Fibroblast of the aortic adventitia (primary cell): ENCODE measurements around the gene CTCFL. TPM values are rescaled to one million over a fixed set of nuclear protein-coding genes. Genes with fewer than 3 reads are reported as not detected.

Source experiments
- DNase-seq: peaks from one replicate; pipeline ENCODE4 v3.0.0-alpha.2; 2010; ENCODE audit warnings: low read depth
- H3K4me3 ChIP-seq: 2 replicates; pipeline ENCODE4 v1.5.1; 2011; ENCODE audit warnings: low read depth, mild to moderate bottlenecking, control low read depth, low read length, moderate library complexity
- total RNA-seq: library from RNA; depleted of rRNA; stranded (reverse); fragments of >200 nt; gene quantifications from 2 replicates; pipeline ENCODE4 v1.2.3, GENCODE V29; 2012; ENCODE audit warnings: low replicate concordance
- TF ChIP-seq, protein P1 (sequence below): IDR thresholded peaks from 2 replicates; pipeline ENCODE4 v1.5.1; 2011; ENCODE audit warnings: mild to moderate bottlenecking, low read length, control low read depth, inconsistent platforms; ENCODE audit not compliant: insufficient read depth

Gene CTCFL
- total RNA-seq, 1 donor = not detected

DNA sequence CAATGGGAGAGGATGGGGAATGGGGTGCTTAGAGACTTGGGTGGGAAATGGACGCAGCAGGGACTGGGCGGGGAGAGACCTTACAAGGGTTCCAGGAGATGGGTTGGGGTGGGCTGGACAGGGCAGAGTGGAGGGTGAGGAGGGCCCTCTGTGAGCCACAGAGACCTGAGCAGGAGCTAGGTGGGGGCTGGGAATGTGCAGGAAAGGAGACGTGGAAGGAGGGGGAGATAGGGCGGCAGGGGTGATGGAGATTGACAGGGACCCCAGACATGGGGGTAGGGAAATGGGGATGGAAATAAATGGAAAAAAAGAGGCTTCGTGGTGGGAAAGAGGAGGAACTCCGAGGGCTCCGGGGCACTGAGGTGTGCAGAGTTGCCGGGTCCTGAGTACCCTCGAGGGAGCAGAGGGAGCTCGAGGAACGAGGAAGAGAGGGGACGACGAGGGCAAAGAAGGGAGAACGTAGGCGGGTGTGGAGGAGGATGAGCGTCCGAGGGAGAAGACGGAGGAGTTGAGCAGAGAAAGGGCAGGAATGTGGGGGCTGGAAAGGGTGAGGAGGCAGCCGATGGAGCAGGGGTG is 2.0 kb upstream of the CTCFL start:
- TF ChIP-seq, protein P1, sequence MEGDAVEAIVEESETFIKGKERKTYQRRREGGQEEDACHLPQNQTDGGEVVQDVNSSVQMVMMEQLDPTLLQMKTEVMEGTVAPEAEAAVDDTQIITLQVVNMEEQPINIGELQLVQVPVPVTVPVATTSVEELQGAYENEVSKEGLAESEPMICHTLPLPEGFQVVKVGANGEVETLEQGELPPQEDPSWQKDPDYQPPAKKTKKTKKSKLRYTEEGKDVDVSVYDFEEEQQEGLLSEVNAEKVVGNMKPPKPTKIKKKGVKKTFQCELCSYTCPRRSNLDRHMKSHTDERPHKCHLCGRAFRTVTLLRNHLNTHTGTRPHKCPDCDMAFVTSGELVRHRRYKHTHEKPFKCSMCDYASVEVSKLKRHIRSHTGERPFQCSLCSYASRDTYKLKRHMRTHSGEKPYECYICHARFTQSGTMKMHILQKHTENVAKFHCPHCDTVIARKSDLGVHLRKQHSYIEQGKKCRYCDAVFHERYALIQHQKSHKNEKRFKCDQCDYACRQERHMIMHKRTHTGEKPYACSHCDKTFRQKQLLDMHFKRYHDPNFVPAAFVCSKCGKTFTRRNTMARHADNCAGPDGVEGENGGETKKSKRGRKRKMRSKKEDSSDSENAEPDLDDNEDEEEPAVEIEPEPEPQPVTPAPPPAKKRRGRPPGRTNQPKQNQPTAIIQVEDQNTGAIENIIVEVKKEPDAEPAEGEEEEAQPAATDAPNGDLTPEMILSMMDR = no peak
- no peak overlapping the region for H3K4me3 ChIP-seq
- DNase-seq = no peak

DNA sequence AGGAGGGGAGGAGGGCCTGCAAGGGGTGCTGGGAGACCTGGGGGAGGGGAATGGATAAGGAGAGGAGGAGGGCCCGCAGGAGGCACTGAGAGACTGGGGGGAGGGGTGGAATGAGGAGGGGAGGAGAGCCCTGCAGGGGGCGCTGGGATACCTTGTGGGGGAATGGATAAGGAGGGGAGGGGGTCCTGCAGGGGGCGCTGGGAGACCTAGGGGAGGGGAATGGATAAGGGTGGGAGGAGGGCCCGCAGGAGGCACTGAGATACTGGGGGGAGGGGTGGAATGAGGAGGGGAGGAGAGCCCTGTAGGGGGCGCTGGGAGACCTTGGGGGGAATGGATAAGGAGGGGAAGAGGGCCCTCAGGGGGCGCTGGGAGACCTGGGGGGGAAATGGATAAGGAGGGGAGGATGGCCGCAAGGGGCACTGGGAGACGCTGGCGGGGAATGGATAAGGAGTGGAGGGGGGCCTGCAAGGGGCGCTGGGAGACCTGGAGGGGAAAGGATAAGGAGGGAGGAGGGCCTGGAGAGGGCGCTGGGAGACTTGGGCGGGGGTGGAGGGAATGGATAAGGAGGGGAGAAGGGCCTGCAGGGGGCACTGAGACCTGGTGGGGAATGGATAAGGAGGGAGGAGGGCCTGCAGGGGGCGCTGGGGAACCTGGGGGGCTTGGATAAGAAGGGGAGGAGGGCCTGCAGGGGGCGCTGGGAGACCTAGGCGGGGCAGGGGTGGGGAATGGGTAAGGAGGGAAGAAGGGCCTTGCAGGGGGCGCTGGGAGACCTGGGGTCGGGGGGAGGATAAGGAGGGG is 1.3 kb upstream of the CTCFL start:
- no peak overlapping the region for H3K4me3 ChIP-seq
- TF ChIP-seq, protein P1 = no peak
- no peak for DNase-seq

DNA sequence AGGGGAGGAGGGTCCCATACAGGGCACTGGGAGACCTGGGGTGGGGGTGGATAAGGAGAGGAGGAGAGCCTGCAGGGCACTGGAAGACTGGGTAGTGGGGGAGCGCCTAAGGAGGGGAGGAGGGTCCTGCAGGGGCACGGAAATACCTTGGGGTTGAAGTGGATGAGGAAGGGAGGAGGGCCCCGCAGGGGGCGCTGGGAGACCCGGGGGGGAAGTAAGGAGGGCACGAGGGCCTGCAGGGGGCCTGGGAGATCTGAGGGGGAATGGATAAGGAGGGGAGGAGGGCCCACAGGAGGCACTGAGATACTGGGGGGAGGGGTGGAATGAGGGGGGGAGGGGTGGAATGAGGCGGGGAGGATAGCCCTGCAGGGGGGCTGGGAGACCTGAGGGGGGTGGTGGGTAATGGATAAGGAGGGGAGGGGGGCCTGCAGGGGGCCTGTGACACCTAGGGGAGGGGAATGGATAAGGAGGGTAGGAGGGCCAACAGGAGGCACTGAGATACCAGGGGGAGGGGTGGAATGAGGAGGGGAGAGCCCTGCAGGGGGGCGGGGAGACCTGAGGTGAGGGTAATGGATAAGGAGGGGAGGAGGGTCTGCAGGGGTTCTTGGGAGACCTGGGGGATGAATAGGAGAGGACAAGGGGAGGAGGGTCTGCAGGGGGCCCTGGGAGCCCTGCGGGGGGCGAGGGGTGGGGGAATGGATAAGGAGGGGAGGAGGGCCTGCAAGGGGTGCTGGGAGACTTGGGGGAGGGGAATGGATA is 567 bp upstream of the CTCFL start:
- DNase-seq = no peak
- TF ChIP-seq, protein P1 = no peak

DNA sequence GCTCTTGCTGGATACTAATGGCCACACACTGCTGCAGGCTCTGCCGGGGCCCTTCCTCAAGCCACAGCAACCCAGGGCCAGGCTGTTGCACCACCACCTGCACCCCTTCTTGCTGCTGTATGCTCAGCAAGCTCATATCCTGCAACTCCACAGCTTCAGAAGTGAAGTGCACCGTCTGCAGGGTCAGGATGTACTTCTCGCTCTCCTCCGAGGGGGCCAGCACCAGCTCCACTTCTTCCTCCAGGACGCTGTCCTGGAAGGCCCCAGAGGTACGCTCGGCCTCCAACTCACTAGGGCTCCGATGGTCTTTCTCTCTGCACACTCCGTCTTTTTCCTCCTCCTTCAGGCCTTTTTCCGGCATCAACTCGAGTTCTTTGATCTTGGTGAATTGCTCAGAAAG is 1.2 kb downstream of the CTCFL start:
- TF ChIP-seq, protein P1 = no peak
- no peak for DNase-seq
- H3K4me3 ChIP-seq = no peak overlapping the region

More for the DNA sequence above, 567 bp upstream of the CTCFL start:
- no peak overlapping the region for H3K4me3 ChIP-seq

DNA sequence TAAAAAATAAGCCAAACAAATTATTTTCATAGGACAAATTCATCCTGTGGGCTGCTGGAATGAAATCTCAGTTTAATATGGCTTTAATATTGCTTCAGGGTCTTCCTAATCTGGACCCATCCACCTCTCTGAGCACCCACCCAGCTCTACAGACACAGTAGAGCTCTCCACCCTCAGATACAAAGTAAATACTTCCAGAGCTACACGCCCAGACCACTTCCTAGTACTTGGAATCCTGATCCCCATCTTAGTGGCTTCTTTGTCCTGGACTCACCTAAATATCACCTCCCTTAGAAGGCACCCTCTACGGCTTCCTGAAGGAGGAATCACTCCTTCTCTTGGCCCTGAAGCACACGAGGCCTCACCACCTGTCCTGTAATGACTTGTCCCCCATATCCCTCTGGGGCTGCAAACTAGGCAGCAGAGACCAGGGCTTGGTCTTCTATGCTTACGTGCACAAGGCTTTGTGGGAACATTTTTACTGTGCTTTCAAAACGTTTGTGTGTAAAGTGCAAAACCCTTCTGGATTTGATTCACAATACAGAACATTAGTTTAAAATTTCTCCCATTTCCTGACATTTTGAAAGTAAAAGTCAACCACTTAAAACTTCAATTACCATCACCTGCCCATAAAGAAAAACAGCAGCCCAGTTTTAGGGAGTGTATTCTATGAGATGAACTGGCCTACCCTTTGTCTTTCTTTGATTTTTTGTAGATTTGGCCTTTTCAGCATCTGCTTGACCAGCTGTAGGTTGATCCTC is 2.4 kb downstream of the CTCFL start:
- H3K4me3 ChIP-seq = no peak overlapping the region
- no peak for DNase-seq
- TF ChIP-seq, protein P1 = no peak

DNA sequence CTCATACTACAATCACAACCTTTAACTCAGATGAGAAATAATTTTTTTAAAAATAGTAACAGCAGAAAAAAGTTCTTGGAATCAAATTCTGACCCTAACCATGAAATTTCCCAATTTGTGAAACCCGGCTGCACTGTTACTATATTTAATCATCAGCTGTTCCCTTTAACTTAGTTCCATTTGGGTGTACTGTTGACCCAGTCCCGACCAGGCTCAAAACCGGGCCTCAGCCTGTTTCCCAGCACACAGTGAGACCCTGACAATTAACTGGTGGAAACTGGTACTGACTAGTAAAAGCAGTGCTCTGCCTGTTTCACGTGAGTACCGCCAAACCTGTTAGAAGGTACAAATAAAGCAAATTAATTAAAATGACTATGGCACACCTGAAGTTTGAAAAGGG is 7.0 kb downstream of the CTCFL start:
- DNase-seq = no peak
- no peak overlapping the region for H3K4me3 ChIP-seq
- TF ChIP-seq, protein P1 = no peak
